HG03060 (cell line): ENCODE measurements around the gene PRKN.

Experiments
- ATAC-seq: cut with Tn5 transposase; IDR thresholded peaks from one replicate; pipeline ENCODE4 v1.9.1; 2021; ENCODE audit warnings: low read depth, moderate number of reproducible peaks; ENCODE audit not compliant: unreplicated experiment

The PRKN gene

GRCh38 chr6:161459008-161459615 lies 1268.5 kb downstream of the PRKN start:
- no peak for ATAC-seq

- ATAC-seq, result no peak
Observed at GRCh38 chr6:161458201-161458951, 1269.2 kb downstream of the PRKN start.

GRCh38 chr6:161455848-161456247 lies 1271.7 kb downstream of the PRKN start:
- no peak for ATAC-seq

- ATAC-seq, result no peak
Observed at GRCh38 chr6:161453558-161453957, 1274.0 kb downstream of the PRKN start.

- ATAC-seq, result no peak
Observed at GRCh38 chr6:161452241-161452640, 1275.3 kb downstream of the PRKN start.

GRCh38 chr6:161449521-161449920 lies 1278.0 kb downstream of the PRKN start:
- ATAC-seq, result no peak

GRCh38 chr6:161446949-161447348 lies 1280.6 kb downstream of the PRKN start:
- no peak for ATAC-seq

DNA sequence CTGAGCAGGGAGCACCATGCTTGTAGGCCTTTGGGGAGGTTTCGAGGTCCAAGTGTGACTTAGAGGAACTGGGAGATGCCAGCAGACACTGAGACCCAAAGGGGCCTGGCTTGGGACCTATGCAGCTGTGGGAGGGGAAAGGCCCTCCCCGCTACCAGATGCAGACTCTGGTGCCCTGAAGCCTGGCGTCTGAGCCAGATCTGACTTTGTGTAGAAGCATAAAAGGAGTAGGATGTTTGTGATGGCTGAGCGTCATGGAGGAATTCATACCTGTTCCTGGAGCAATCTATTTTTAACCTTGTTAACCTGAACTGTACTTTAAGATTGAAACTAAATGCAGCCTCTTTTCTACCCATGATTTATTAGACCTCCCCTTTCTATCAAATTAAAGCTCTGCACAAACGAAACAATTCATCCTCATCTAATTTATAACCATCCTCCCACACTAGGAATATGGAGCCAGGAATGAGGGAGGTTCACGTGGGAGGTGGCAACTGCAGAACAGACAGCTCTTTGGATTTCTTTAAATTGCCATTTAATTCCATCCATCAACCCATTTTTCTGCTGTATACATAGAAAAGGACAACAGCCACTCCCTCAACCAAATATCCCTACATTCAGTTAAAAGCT lies 1281.2 kb downstream of the PRKN start:
- no peak for ATAC-seq

GRCh38 chr6:161445021-161445799 lies 1282.4 kb downstream of the PRKN start:
- ATAC-seq, result no peak

- no peak for ATAC-seq
Observed at GRCh38 chr6:161444464-161444863, 1283.1 kb downstream of the PRKN start.

DNA sequence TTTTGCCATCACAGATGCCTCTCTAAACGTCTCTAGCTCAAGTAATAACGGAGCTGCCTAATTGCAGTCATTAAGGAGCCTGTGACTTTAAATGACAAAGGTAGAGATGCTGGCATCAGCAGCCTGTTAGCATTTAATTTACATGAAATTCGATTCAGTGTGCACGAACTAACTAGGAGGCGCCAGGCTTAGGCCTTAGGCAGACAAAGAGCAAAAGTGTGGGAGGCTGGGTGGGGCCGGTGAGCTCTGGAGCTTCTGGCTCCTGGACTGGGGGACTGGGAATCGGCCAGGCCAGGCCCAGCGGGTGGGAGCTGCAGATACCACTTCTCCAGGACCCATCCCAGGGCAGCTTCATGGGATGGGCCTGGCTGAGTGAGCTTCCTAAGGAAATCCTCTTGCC lies 1283.7 kb downstream of the PRKN start:
- no peak for ATAC-seq

DNA sequence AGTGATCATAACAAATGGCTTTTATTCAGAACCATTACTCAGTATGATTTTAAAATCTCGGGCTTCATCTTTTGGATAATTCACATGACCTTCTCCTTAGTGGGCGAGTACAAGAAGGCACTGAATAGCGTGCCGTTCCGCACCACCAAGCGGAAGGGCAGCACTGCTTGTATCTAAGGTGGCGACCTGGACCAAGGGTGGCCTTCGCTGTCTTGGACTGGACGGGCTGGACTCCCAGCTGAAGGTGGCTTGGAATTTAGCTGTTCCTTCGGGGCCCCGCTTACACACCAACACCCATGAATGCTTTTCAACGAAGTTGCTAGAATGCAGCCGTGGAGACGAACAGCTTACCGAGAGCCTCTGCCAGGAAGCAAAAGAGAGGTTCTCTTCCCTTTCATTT lies 1285.1 kb downstream of the PRKN start:
- no peak for ATAC-seq

DNA sequence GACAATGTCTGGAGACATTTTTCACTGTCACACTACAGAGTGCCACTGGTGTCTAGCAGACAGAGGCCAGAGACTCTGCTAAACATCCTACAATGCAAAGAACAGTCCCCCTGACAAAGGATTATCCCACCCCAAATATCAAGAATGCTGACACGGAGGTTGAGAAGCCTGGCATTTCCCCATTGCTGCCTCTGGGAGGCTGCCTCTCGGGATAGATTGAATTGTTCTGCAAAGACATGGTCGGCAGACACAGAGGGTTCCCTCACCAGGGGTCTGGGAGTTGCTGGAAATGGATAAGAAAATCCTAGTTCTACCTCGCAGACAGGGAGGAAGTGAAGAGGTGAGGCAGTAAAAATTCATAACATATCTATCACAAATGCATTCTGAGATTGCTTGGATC lies 1287.3 kb downstream of the PRKN start:
- ATAC-seq, result no peak

GRCh38 chr6:161439093-161439492 lies 1288.5 kb downstream of the PRKN start:
- ATAC-seq, result no peak

GRCh38 chr6:161438430-161439030 lies 1289.0 kb downstream of the PRKN start:
- ATAC-seq, result no peak

DNA sequence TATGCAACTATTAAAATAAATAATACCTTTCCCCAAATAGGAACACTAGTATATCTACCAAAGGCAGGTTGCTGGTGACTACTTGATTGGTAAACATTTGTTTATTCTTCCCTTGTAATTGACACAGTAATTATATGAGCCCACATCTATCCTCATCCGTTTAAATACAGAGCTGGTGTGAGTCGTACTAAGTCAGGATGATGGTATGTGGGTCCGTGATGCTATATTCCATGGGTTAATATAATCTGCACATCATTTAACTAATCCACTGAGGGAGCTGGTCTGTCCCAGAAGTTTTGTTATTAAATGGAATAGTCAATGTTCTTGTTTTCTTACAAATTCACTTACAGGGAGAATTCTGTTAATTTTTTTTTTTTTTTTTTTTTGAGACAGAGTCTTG lies 1289.7 kb downstream of the PRKN start:
- ATAC-seq, result no peak

DNA sequence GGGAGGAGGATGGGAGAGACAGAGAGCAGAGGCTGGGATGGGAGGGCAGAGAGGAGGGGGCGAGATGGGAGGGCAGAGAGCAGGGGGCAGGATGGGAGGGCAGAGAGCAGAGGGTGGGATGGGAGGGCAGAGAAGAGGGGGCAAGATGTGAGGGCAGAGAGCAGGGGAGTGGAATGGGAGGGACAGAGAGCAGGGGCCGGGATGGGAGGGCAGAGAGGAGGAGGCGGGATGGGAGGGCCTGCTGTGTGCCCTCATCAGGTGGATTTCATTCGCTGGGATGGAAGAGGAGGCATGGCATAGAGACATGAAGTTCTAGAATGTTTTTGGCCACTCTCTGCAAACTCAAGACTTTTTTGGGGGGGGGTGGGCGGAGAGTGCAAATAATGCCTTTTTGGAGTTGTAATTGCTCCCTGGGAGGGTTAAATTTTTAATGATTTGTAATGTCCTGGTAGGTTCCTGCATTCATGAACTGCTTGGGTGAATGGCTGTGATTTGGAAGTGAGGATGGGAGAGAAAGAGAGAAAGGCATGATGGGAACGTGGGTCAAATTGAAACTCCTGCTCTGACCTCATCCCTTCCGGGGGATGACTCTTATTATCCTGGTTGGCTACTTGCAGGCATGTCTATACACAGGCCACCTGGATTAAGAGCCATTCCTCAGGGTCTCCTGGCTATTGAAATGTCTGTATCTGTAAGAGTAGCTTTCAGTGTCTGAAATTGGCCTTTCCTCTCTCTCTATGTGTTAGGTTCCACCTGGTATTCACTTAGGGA lies 1291.3 kb downstream of the PRKN start:
- no peak for ATAC-seq

- no peak for ATAC-seq
Observed at GRCh38 chr6:161435748-161436070, 1291.9 kb downstream of the PRKN start.

GRCh38 chr6:161434921-161435747 lies 1292.4 kb downstream of the PRKN start:
- ATAC-seq, result no peak
